ENCODE measurements around the gene VCL.
"Not testable (repeated sequence)": the region's sequence is repeated elsewhere in the genome, so short reads cannot be mapped to it uniquely, and the experiment has no call there.

Gene VCL

GRCh38 chr10:74058658-74059057 lies 60.7 kb downstream of the VCL start:
- 0 out of 2 replicates have a peak, but pooled peaks have one; percentile 13 for TF ChIP-seq CTCF (IDR thresholded peaks at IDR 0.05; ENCODE audit: low read depth, low read length)
- H3K4me1 ChIP-seq: no peaks in the 10 kb centered on the region
- no peaks in the 10 kb centered on the region for H3K36me3 ChIP-seq
- no peak for DNase-seq
- H3K4me3 ChIP-seq (ENCODE audit: low read depth, low read length): no peak overlapping the region
- H3K27me3 ChIP-seq: no peaks in the 10 kb centered on the region
- no peaks in the 10 kb centered on the region for H3K9me3 ChIP-seq

GRCh38 chr10:74061104-74061503 lies 63.2 kb downstream of the VCL start:
- Histone ChIP-seq H3K4me3 (ENCODE audit: low read depth, low read length) (no peak overlapping the region), H3K36me3 (no peaks in the 10 kb centered on the region), H3K4me1 (no peaks in the 10 kb centered on the region), H3K9me3 (no peaks in the 10 kb centered on the region), H3K27me3 (no peaks in the 10 kb centered on the region)
- no peak for TF ChIP-seq CTCF (IDR thresholded peaks at IDR 0.05; ENCODE audit: low read depth, low read length)
- no peak for DNase-seq

- H3K4me1 ChIP-seq; DNase-seq; H3K9me3 ChIP-seq; H3K36me3 ChIP-seq; H3K27me3 ChIP-seq; H3K4me3 ChIP-seq (ENCODE audit: low read depth, low read length): not testable (repeated sequence)
Observed at GRCh38 chr10:74061978-74062377, 64.1 kb downstream of the VCL start.

GRCh38 chr10:74063256-74063655 lies 65.3 kb downstream of the VCL start:
- TF ChIP-seq CTCF (IDR thresholded peaks at IDR 0.05; ENCODE audit: low read depth, low read length): no peak
- no peaks in the 10 kb centered on the region for H3K9me3 ChIP-seq
- no peak overlapping the region for H3K4me3 ChIP-seq (ENCODE audit: low read depth, low read length)
- H3K4me1 ChIP-seq: no peaks in the 10 kb centered on the region; the same call in 1 of the 2 replicates
- H3K36me3 ChIP-seq: no peaks in the 10 kb centered on the region
- H3K27me3 ChIP-seq: no peaks in the 10 kb centered on the region
- no peak for DNase-seq

- Histone ChIP-seq H3K36me3 (no peaks in the 10 kb centered on the region), H3K9me3 (no peaks in the 10 kb centered on the region), H3K27me3 (no peaks in the 10 kb centered on the region), H3K4me3 (ENCODE audit: low read depth, low read length) (no peak overlapping the region), H3K4me1 (no peaks in the 10 kb centered on the region; the same call in 1 of the 2 replicates)
- no peak for TF ChIP-seq CTCF (IDR thresholded peaks at IDR 0.05; ENCODE audit: low read depth, low read length)
- DNase-seq: no peak
Observed at GRCh38 chr10:74067373-74068352, 69.7 kb downstream of the VCL start.

- no peak for DNase-seq
- peaks cover 6% of the 10 kb centered on the region for H3K36me3 ChIP-seq
Observed at GRCh38 chr10:74071157-74071556, 73.2 kb downstream of the VCL start.

More at GRCh38 chr10:74071157-74071556, 73.2 kb downstream of the VCL start:
- no peak for TF ChIP-seq CTCF (IDR thresholded peaks at IDR 0.05; ENCODE audit: low read depth, low read length)
- Histone ChIP-seq H3K4me3 (ENCODE audit: low read depth, low read length) (no peak overlapping the region), H3K27me3 (no peaks in the 10 kb centered on the region), H3K4me1 (no peaks in the 10 kb centered on the region; the same call in 1 of the 2 replicates), H3K9me3 (no peaks in the 10 kb centered on the region)

Measured in BE2C (cell line).